ENCODE data around the gene SCRN1. TPM values are rescaled to one million over a fixed set of nuclear protein-coding genes. Genes with fewer than 3 reads are reported as not detected.

Gene SCRN1
- total RNA-seq, 4 donors from 2014 or later = 14.4 to 66.5 (median 44.1) TPM

DNA sequence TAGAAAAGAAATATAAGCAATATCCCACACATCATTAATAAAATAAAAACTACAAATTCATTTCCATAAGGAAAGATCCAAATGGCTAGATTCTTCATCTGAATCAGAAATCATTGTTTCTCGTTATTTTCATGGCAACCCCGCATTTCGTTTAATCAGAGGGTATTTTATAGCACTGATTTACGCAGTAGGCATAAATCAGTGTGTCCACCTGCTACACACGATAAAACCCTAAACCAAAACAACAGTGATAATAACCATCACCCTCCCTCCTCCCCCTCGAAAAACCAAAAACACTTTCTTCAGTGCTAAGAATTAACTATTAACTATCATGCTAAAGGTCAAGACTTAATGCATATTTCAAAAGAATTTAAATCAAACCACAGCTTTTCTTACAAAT, 20.4 kb upstream of the SCRN1 start:
- Histone ChIP-seq H3K27me3 (no peaks in the 10 kb centered on the region), H3K36me3 (no peaks in the 10 kb centered on the region), H3K27ac (no peak overlapping the region), H3K9me3 (no peaks in the 10 kb centered on the region), H3K4me1 (no peaks in the 10 kb centered on the region), H3K4me3 (no peak overlapping the region)
- DNase-seq = no peak
- TF ChIP-seq, protein P1, sequence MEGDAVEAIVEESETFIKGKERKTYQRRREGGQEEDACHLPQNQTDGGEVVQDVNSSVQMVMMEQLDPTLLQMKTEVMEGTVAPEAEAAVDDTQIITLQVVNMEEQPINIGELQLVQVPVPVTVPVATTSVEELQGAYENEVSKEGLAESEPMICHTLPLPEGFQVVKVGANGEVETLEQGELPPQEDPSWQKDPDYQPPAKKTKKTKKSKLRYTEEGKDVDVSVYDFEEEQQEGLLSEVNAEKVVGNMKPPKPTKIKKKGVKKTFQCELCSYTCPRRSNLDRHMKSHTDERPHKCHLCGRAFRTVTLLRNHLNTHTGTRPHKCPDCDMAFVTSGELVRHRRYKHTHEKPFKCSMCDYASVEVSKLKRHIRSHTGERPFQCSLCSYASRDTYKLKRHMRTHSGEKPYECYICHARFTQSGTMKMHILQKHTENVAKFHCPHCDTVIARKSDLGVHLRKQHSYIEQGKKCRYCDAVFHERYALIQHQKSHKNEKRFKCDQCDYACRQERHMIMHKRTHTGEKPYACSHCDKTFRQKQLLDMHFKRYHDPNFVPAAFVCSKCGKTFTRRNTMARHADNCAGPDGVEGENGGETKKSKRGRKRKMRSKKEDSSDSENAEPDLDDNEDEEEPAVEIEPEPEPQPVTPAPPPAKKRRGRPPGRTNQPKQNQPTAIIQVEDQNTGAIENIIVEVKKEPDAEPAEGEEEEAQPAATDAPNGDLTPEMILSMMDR (IDR thresholded peaks at IDR 0.05) = no peak
- no peak for TF ChIP-seq POLR2A (IDR thresholded peaks at IDR 0.05)
- intact Hi-C loops (cut with DNase I; ENCODE audit: low total_unique reads) = no loop called here

DNA sequence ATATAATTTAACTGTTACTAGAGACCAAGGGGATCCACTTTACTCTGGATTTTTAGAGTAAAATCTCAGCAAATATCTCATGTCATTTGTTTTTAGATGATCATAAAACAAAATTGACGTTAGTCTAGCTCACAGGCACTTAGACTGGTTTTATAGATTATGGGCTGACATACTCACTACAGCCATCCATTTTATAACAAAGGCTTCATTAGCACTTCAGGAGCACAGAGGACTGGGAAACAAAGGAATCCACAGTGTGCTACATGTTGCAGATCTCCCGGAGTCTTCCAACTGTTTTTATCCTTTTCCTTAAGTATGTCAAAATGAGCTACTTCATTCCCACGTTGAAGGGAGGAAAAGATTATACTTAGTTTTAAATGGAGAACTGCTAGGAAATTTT, 15.9 kb upstream of the SCRN1 start:
- DNase-seq = no peak
- TF ChIP-seq, protein P1 (IDR thresholded peaks at IDR 0.05) = no peak
- no peak for TF ChIP-seq POLR2A (IDR thresholded peaks at IDR 0.05)
- Histone ChIP-seq H3K36me3 (no peaks in the 10 kb centered on the region), H3K4me3 (no peak overlapping the region), H3K9me3 (no peaks in the 10 kb centered on the region), H3K27ac (no peak overlapping the region), H3K27me3 (no peaks in the 10 kb centered on the region), H3K4me1 (no peaks in the 10 kb centered on the region)
- intact Hi-C loops (cut with DNase I; ENCODE audit: low total_unique reads) = no loop called here

DNA sequence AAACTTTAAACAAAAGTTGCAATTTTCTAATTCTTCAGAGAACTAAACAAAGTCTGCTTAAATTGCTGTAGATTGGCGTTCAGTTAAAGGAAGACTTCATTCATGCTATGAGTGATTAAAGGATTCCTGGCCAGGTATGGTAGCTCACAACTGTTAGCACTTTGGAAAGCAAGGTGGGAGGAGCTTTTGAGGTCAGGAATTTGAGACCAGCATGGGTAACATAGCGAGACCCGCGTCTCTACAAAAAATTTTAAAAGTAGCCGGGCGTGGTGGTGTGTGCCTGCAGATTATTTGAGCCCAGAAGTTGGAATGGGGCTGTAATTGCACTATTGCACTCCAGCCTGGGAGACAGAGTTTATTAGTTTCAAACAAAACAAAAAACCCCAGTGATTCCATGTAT, 13.5 kb upstream of the SCRN1 start:
- no peak for TF ChIP-seq POLR2A (IDR thresholded peaks at IDR 0.05)
- TF ChIP-seq, protein P1 (IDR thresholded peaks at IDR 0.05) = no peak
- no peaks in the 10 kb centered on the region for H3K9me3 ChIP-seq
- no peak overlapping the region for H3K27ac ChIP-seq
- intact Hi-C loops (cut with DNase I; ENCODE audit: low total_unique reads) = no loop called here
- no peak overlapping the region for H3K4me3 ChIP-seq
- H3K4me1 ChIP-seq = no peaks in the 10 kb centered on the region
- no peaks in the 10 kb centered on the region for H3K36me3 ChIP-seq
- DNase-seq = no peak
- no peaks in the 10 kb centered on the region for H3K27me3 ChIP-seq

DNA sequence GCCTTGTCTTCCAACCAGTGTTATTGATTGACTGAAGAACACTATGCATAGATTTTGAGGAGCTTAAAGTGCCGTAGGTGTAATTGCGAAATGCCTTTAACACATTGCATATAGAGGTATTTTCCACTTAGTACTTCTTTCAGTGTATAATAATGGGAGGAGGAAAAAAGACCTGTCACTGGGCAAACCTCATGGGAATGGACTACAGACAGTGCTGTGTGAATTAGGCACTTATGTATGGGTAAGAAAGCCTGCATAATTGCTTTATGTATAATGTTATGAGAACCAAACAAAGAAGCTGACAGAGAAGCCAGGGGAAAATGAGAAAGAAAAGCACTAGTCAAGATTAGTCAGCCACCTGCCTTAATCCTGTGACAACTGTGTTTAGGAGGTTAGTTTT, 12.4 kb upstream of the SCRN1 start:
- no peak for TF ChIP-seq POLR2A (IDR thresholded peaks at IDR 0.05)
- TF ChIP-seq, protein P1 (IDR thresholded peaks at IDR 0.05) = no peak

DNA sequence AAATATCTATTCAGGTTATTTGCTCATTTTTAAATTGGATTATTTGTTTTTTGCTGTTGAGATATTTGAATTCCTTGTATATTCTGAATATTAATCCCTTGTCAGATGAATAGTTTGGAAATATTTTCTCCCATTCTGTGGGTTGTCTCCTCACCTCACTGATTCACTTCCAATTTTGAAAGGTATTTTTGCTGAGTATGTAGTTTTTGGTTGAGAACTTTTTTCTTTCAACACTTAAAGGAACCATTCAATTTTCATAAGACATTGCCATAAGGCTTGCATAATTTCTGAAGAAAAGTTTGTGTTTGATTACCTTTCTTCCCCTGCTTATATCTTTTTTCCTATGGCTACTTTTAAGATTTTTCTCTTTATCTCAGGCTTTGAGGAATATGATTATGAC, 8.9 kb upstream of the SCRN1 start:
- no peak for TF ChIP-seq POLR2A (IDR thresholded peaks at IDR 0.05)
- TF ChIP-seq, protein P1 (IDR thresholded peaks at IDR 0.05) = no peak
- intact Hi-C loops (cut with DNase I; ENCODE audit: low total_unique reads) = no loop called here
- Histone ChIP-seq H3K27me3 (no peaks in the 10 kb centered on the region), H3K27ac (no peak overlapping the region), H3K36me3 (no peaks in the 10 kb centered on the region), H3K4me3 (no peak overlapping the region), H3K9me3 (peaks cover 0 to 2% of the 10 kb centered on the region in 2 donors), H3K4me1 (no peaks in the 10 kb centered on the region)
- DNase-seq = no peak

More for the DNA sequence above, 12.4 kb upstream of the SCRN1 start:
- no peaks in the 10 kb centered on the region for H3K36me3 ChIP-seq
- DNase-seq = no peak
- no peaks in the 10 kb centered on the region for H3K9me3 ChIP-seq
- H3K27ac ChIP-seq = no peak overlapping the region
- no peaks in the 10 kb centered on the region for H3K4me1 ChIP-seq
- intact Hi-C loops (cut with DNase I; ENCODE audit: low total_unique reads) = no loop called here
- no peaks in the 10 kb centered on the region for H3K27me3 ChIP-seq
- H3K4me3 ChIP-seq = no peak overlapping the region

Data from uterus (tissue), 4 donors.